Stomach smooth muscle (tissue), 2 donors: ENCODE results near the gene MAGEA3.

ENCODE experiments used
- H3K27ac ChIP-seq: one replicate; pipeline ENCODE4 v1.7.0; 2013; ENCODE audit warnings: mild to moderate bottlenecking, low read length, inconsistent platforms
- H3K27me3 ChIP-seq, 2 donors: one replicate each; pipeline ENCODE4 v1.7.0; 2013; ENCODE audit warnings: low read length in 2 of 2; ENCODE audit not compliant: insufficient read depth in 2 of 2, control insufficient read depth in 1 of 2
- H3K36me3 ChIP-seq, 2 donors: one replicate each; pipeline ENCODE4 v1.7.0; 2013; ENCODE audit warnings: low read length in 2 of 2; ENCODE audit not compliant: control insufficient read depth in 2 of 2, insufficient read depth in 2 of 2
- H3K4me1 ChIP-seq: one replicate; pipeline ENCODE4 v1.7.0; 2013; ENCODE audit warnings: low read length; ENCODE audit not compliant: control insufficient read depth, insufficient read depth
- H3K4me3 ChIP-seq, 2 donors: one replicate each; pipeline ENCODE4 v1.7.0; 2013; ENCODE audit warnings: low read length in 2 of 2
- H3K9ac ChIP-seq, 2 donors: one replicate each; pipeline ENCODE4 v1.7.0; 2013; ENCODE audit warnings: low read length in 2 of 2, mild to moderate bottlenecking in 1 of 2
- H3K9me3 ChIP-seq, 2 donors: one replicate each; pipeline ENCODE4 v1.7.0; 2013; ENCODE audit warnings: low read length in 2 of 2; ENCODE audit not compliant: control insufficient read depth in 2 of 2
- donor health status: healthy.
- donor health status: Pancreatic carcinoma.

Gene MAGEA3

DNA sequence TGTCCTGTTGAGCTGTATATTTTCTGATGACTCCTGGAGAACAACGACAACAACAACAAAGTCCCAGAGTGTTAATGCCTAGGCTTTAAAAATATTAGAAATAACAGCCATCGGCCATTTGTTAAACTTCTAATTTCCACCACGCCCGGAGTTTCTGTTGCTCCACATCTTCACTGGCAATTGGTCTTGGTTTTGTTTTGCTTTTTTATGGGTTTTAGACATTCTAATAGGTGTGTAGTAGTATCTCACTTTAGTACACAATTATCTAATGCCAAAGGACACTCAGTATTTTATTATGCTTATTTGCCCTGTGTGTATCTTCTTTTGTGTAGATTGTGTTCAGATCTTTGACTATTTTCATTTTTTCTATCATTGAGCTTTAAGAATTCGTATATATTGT is 40.0 kb downstream of the MAGEA3 start:
- Histone ChIP-seq H3K9me3 (no peaks in the 10 kb centered on the region), H3K27me3 (peaks cover 0 to 2% of the 10 kb centered on the region in 2 donors), H3K4me3 (no peak overlapping the region), H3K36me3 (no peaks in the 10 kb centered on the region), H3K27ac (no peak overlapping the region), H3K4me1 (no peaks in the 10 kb centered on the region), H3K9ac (no peak overlapping the region)
